ENCODE measurements around the gene AIF1.
"Not testable (repeated sequence)": the region's sequence is repeated elsewhere in the genome, so short reads cannot be mapped to it uniquely, and the experiment has no call there.

The AIF1 gene

DNA sequence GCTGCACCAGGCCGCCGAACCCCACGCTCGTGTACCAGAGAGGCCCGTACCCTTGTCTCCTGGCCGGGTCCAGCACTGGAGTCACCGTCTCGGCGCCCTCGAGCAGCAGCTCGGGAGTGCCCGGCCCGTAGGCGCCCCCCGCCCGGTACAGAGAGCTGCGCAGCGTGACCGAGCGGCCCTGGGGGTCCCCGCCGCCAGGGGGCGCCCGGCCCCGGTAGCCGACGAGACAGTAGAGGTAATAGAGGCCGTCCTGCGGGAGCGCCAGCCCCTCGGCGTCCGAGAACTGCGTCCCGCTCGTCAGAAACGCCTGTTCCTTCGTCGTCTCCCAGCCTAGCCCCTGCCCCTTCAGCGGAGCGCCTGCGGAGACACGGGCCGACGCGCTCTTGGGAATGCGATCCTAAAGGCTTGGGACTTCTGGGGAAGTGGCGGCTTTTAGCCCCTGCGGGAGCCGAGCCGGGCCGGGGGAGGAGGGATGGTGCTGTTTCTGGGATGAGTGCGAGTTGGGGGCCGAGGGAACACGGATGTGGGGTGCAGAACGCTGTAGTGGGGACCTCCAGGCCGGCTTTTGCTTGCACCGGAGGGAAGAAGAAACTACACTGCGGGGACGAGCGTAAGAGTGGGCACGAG, 34.1 kb upstream of the AIF1 start:
- DNase-seq = peak in 1 of 2 experiments; percentile 19

DNA sequence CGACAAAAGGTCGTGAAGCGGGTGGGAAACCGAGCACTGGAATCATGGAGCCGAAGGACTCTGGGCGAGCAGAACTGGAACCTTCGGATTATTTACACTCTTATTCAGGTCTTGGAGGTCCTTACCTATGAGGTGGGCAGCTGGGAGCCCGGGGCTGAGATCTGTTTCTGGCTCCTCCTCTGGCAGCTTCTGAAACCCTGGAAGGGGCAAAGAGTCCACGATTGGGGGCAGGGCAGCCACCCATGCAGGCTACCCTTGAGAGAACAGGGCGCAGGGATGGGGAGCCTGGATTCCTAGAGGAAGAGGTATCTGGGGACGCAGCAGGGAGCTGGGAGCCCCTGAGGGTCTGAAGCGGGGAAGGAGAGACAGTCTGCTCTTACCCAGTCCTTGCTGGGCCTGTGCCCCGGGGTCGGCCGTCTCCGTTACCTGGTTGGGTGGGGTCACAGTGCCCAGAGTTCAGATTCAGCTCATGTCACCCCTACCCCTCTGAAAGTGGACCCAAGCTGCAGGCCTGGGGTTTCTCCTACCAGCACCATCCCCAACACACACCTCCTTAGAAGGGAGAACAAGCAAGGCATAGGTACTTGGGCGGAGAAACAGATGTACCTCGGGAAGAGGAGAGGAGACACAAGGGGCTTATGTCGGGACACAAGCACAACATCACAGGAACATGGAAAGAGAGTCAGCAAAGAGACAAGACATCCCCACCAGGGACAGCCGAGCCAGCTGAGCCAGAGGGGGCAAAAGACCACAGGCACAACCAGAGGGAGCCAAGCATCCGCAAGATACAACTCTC, 33.4 kb upstream of the AIF1 start:
- DNase-seq = no peak

DNA sequence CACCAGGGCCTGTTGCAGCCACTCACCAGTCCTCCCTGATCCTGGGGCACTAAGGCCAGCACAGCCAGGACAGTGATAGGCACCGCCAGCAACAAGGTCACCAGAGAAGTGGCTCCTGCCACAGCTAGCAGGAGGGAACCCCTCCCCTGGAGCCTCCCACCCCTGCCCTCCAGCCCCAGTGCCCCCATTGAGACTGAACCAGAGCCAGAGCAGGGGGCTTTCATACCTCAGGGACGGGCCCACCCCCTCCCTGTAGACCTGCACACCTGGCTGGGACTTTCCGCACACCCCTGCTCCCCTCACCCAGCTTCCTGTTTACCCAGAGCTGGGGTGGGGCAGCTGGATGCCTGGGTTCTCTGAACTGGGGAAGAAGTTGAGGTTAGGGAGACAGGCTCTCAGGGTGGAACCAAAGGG, 32.8 kb upstream of the AIF1 start, which contains the start of gene LTB:
TSS of gene LTB (minus strand) at position 195 of the 414 bp plus-strand sequence. CDS start at position 188, 7 bp downstream.
- DNase-seq = no peak

DNA sequence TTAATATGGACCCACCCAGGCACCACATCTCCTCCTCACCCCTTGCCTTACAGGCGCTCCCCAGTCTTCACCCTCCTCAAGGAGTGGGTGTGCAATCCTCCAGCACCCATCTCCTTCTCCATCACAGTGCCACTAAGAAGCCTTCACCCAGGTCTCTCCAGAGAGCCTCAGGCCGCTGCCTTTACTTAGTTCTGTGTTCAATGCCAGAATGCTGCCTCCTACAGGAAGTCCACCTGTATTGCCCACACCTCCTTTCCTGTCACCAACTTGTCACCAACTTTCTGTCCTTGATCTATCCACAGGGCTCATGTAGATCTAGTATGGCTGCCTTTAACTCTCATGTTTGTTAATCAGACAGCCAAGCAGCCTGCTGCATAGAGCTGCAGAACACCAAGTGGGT, 29.5 kb upstream of the AIF1 start:
- no peak for DNase-seq

DNA sequence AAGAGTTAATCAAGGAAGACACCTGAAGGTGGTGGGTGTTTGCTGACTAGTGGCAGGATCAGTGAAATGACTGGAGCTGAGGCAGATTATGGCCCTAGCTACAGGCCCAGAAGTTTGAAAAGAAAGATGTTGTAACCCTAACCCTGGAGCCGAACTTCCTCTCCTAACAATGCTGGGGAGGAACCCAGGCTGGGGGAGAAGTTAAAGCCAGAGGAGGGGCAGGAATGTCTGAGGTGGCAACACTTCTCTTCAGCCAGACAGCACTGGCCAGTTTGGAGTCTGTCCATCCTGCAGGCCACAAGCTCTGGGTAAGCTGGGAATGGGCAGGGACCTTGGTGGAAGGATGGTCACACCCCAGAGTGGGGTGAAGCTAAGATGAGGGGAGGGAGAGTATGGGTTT, 29.0 kb upstream of the AIF1 start, which contains the start of gene LST1:
TSS of gene LST1 (plus strand) at position 270 of the 400 bp plus-strand sequence. CDS start 1,023 bp downstream, outside the sequence.
- no peak for DNase-seq

DNA sequence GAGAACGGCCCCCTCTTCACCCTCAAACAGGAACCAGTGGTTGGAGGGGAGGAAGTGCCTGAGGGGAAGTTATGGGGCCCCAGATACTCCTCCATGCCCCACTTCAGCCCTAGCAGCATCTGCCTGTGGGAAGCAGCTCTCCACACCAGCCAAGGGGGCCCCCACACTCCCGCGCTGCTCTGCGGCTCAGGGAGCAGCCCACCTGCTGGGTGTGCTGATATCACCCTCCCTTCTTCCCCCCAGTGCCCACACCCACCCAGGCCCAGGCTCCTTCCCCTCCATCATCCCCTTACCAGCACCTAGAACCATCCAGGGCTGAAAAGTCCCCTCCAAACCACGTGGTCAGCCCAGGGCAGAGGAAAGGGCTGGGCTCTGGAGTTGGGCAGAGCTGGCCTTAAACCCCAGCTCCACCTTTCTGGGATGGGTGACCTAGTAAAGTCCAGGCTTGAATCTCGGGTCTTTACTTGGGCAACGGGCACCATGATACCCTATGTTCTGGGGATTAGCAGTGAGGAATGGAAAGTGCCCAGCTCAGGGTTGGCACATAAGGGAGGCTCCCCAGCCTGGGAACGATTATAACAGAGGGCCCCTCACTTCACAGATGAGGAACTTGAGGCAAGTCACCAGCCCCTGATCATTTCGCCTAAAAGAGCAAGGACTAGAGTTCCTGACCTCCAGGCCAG, 28.3 kb upstream of the AIF1 start:
- DNase-seq = no peak

DNA sequence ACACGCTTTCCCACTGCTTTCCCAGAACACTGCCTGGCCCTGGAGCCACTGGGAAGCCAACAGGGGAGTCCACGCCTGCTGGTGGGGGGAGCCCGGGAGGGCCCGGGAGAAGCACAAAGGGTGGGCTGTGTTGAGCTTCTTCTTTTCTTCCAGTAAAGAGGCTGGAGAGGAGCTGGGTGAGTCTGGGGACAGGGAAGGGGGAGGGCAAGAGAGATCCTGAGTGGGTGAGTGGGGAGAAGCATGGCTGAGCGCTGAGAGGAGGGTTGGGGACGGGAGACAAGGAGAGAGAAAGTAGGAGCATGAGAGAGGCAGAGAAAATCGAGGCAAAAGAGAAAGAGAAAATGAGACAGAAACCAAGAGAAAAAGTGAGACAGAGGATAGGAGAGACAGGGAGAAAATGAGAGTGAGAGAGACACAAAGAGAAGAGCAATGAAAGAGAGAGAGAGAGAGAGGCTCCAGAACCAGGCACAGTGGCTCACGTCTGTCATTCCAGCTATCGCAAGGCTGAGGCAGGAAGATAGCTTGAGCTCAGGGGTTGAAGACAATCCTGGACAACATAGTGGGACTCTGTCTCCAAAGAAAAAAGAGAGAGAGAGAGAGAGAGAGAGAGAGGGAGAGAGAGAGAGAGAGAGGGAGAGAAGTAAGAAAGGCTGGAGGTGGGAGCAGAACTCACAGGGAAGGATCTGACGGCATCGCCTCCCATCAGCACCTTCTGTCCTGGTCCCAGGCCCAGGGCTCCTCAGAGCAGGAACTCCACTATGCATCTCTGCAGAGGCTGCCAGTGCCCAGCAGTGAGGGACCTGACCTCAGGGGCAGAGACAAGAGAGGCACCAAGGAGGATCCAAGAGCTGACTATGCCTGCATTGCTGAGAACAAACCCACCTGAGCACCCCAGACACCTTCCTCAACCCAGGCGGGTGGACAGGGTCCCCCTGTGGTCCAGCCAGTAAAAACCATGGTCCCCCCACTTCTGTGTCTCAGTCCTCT, 26.9 kb upstream of the AIF1 start:
- DNase-seq = no peak

DNA sequence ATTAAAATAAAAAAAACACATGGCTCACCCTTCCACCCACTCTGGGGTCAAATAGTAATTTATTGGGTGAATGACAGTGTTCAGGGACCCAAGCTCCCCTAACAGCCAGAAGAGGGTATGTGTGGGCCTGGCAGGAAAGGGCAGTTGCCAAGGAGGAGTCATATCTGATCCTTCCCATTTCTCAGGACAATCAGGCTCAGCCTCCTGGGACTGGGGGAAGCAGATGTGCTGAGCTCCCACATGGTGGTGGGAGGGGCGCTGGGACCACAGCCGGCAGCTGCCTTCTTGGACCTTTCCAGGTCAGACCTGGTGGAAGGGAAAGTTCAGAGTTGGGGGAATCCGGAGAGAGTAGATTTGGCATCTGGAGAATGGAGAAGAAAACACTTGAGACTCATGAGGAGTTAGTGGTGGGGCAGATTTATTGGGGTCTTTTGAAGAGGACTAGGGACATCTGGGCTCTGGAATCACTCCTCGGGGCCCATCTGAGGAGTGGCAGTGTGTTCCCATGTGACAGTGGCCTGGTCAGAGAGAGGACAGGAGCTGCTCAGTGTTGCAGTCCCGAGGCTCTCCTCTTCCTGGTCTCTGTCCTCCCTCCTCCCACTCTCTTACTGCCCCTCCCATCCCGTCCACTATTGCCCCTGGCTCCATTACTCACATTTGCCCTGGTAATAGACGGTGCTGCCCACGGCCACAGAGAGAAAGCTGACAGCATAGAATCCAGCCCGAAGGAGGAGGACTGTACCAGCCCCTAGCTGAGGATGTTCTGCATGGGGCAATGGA, 26.0 kb upstream of the AIF1 start:
- DNase-seq = no peak

DNA sequence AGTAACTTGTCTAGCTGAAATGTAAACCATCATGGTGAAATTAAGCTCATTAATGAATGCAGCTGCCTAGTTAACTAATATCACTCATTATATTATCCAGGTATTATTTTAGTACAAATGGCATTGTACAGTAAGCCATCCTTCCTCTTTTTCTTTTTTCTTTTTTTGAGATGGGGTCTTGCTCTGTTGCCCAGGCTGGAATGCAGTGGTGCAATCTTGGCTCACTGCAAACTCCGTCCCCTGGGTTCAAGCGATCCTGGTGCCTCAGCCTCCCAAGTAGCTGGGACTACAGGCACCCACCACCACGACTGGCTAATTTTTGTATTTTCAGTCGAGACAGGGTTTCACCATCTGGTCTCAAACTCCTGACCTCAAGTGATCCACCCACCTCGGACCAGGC, 24.3 kb upstream of the AIF1 start:
- not testable (repeated sequence) for DNase-seq

DNA sequence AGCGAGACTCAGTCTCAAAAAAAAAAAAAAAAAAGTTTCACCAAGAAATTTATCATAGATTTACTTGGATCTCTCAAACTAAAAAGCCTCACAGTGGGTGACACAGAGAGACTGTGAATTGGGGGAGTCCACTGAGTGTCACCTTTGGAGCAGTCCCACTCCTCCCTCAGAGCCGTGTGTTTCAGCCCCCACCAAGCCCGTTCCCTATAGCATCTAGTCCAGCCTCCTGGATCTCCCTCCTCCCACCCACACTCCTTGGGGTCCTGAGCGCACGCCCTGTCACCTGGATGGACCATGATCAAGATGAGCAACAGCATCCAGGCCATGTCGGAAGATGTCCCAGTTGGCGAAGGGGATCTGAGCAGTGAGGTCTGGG, 22.6 kb upstream of the AIF1 start:
- no peak for DNase-seq

DNA sequence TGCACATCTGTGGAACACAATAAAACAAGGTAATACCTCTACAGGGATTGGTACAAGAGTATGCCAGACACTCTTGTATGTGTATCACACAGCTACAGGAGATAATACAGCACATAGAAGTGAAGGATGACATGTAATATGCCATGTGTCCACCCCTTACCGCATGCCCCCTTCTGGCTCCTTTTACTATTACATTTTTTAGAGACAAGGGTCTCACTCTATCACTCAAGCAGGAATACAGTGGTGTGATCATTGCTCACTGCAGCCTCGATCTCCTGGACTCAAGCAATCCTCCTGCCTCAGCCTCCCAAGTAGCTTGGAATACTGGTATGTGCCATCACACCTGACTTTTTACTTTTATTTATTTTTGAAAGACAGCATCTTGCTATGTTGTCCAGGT, 18.0 kb upstream of the AIF1 start:
- no peak for DNase-seq

DNA sequence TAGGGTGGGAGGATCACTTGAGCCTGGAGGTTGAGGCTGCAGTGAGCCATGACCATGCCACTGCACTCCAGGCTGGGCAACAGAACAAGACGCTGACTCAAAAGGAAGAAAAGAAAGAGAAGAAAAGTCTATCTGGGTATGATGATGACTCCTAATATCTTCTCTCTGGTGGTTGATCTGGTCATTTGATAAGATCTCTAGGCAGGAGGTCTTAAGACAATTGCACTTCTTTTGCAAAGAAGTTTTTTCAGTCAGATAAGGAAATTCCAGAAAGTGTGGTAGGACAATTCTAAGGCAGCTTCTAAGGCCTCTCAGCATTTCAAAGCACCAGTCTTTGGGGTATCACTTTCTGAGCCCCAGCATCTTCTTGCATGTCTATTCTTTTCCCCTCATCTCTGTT, 7.7 kb upstream of the AIF1 start:
- DNase-seq = no peak

DNA sequence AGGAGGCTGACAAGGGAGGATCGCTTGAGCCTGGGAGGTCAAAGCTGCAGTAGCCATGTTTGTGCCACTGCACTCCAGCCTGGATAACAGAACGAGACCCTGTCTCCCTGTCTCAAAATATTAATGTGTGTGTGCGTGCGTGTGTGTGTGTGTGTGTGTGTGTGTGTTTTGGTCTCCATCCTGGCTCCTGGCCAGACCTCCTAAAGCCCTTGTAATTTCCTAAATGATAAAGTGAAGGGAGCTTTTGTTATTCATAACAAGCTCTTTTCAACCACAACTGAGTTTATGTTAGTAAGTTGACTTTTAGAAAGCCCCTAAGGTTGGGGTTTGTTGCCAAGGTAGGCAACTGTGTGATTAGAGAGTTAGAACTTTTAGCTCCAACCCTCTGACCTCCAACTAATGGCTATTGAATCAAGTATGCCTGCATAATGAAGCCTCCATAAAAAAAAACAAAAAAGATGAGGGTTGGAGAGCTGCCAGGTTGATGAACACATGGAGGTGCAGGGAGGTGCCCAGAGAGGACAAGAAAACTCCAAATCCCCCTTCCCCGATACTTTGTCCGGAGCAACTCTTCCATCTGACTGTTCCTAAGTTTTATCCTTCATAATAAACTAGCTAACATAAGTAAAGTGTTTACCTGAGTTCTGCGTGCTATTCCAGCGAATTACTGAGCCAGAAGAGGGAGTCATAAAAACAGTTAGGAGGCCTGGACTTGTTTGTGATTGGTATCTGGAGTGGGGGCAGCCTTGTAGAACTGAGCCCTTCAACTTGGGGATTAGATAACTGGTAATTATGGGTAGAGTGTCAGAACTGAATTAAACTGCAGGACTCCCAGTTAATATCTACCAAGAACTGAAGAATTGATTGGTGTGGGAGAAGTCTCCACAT, 5.3 kb upstream of the AIF1 start:
- no peak for DNase-seq

DNA sequence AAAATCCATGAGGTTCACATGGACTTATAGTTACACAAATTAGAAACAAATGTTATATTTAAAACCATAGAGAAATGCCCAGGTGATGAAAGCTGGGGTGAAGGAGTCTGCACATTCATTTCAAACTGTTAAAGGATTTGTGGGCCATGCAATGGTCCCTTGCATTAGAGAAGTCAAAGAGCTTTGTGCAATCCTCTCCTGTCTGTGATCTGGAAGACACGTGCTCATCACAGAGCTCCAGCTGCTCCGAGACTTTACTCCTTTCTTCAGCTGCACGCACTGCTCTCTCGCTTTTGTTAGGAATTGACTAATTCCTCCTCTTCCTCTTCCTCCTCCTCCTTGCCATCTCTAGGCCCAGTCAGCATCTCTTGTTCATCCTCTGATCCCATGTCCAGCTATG, 4.1 kb upstream of the AIF1 start:
- no peak for DNase-seq

DNA sequence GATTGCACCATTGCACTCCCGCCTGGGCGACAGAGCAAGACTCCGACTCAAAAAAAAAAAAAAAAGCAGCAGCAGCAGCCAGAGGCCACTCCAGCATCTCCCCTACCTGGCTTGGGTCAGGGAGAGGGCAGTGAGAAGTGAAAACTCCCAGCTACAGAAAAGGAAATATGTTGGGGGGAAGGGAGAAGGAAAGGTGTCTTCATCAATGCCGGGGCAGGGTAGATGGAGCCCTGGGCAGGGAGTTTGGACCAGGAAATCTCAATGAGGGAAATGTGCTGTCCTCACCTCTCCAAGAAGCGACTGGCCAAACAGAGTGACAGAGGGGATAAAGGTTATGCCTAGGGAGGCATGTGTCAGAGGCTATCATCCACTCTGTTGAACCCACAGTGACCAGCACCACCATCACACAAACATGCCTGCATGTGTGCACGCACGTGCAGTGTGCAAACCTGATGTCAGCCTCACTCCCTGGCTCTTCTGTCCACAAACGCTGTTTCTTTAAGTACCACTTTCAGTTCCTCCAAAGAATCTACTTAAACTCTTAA, 887 bp upstream of the AIF1 start:
- no peak for DNase-seq

DNA sequence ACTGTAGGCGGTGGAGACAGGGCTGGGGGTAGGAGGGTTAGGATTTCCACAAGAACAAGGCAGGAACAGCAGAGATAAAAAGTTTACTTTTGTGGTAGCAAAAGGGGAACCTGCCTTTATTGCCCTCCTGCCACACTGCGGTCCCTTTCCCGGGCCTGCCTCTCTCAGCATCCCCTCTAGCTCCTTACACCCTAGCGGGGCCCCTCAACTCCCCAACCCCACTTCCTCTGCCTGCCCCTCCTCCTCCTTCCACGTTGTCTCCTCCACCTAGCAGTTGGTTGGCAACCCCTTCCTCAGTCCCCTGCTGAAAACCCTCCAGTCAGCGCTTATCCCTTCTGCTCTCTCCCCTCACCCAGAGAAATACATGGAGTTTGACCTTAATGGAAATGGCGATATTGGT, 714 bp downstream of the AIF1 start:
- no peak for DNase-seq

DNA sequence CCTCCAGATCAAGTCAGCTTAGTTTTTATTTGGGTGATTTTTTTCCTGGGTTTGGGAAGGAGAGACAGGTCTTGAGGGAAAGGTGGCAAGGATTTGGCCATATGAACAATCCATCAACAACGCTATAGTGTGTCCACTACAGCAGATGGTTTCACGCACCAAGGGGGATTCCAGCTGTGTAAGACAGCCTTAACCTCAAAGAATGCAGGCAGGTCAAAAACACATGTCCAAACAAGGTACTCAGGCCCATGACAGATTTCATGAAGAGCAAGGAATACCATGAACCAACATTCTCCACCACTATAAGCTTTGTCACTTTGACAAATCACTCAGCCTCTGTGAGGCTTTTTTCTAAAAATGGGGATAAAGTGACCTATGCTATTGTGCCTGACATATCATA, 2.0 kb downstream of the AIF1 start:
- no peak for DNase-seq

DNA sequence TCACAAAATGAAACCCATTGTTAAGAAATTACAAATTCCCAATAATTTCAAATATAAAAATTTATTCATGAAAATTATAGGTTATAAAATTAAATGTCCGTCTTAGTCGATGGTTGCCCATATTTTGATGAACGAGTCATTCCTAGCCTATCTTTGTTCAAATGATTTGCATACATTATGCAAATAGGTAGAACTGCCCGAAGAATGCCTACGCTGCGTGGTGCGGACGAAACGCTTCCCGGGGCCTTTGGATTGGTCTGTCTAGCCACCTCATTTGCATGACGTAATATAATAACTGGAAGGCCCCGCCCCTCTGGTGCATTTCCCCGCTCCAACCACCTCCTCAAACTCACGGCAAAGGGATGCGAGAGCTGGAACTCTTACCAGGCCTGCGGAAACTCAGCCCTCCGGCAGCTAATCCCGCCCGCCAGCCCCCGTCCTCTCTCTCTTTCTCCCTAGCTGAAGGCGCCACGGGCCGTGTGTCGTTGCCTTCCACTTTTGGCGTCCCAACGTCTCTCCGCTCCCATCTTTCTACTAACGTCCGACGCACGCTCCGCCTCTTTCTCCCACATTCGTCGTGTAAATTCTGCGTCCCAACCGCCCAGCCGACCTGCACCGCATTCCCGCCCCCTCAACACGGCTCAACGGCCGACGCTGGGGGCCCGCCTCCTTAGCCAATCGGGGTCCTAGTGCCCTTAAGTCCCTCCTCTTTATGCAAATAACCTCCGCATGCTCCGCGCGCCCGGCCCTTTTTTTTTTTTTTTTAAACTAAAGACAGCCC, 5.0 kb downstream of the AIF1 start:
- peak; percentile 98 for DNase-seq

DNA sequence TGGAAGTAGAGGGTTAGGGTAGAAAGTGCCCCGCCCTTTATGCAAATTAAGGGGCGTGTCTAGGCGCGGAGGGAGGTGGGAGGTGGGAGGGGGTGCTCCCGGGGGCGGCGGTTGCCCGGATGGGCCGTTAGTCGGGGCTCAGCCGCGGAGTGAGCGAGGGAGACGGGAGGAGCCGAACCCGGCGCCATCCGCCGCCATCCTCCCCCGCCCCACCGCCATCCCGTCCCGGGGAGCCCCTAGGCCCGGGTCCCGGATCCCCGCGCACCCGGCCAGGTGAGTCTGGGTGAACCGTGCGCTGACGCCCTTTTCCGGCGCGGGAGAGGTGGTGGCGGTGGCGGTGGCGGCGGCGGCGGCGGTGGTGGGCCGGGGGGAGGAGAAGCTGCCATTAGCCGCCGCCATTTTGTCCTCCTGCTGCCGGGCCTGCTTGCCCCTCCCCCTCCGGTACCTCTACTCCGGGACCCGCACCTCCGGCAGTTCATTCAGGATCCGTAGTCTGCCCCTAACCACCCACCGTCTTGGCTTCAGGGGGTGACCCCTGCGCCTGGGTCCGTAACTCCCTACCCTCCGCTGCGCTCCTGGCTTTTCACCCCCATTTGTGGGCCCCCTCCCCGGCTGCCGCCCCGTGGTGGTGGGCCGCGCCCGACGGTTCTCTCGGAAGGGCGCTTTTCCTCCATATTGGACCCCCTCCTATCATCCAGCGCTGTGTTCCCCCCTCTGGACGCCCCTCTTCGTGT, 5.7 kb downstream of the AIF1 start, which contains the start of gene PRRC2A:
TSS of gene PRRC2A (plus strand) at position 130 of the 734 bp plus-strand sequence. CDS start 2,075 bp downstream, outside the sequence.
- DNase-seq = no peak

Data from cerebellar nuclear complex (tissue), 1 donor.